ENCODE data around the gene ANXA6.
A peak's percentile ranks its signal among the peaks of the same experiment; 100 is the strongest.

The ANXA6 gene

DNA sequence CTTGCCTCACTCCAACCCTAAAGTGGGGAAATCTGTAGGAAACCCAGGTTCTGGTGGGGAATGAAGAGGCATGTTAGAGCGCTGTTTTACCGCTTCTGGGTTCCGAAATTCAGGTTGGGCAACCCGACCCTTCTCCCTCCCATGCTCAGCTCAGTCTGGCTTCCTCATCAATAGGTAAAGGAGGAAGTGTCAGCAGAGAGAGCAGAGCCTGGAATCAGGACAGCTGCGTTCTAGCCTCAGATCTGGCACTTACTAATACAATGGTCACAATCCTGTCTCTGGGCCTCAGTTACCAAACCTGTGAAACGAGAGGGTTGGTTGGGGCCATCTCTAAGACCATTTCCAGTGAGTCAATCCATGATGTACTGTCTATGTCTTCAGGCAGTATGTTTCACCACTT, 60.5 kb downstream of the ANXA6 start:
- DNase-seq = no peak

- DNase-seq = no peak
These were observed 61.6 kb downstream of the ANXA6 start for GRCh38 chr5:151096001-151096373.

DNA sequence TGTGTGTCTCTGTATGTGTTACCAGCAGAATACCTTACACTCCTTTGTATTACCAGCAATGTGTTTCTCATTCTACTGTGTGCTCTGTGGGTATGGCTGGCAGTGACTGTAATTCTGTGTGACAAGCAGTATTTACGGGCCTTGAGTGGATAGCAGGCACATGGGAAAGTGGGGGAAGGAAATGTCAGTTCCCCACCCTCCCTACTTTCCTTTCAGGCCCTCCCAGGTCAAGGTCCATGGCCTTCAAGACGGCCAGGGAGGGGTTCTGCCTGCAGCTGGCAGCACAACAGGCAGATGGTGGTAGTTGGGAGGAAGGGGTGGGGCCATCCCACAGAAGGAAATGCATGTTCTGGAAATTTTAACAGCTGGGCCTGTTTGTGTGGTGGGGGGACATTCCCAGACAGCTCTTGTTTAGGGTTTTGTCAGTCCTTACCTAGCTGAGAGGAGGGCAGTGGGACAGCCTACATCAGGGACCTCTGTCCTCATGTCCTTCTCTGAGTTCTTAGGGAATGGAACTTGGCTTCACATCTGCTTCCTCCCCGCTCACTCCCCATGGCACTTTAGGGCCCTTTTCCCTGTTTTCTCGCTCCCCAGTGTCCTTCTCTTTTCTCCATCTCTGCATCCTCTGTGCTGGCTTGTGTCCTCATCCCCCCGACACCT, 62.1 kb downstream of the ANXA6 start:
- no peak for DNase-seq

DNA sequence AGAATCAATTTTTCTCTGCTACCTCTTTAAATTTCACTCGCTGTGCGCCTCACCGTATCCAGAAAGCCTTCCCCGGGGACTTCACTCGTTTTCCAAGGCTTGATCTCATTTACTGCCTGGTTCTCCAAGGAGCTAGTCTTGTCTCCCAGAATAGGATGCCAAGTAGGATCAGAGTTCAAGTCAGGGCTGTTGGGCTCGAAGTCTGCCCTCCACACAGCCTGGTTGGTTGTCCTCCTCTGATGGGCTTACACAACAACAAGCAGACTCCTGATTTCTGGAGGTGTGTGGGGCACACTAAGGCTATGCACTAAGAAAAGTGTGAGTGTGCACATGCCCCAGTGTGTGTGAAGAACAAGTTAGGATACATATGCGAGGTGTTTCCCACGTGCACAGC, 62.7 kb downstream of the ANXA6 start:
- DNase-seq = no peak

GRCh38 chr5:151094030-151094851, 63.3 kb downstream of the ANXA6 start:
- no peak for DNase-seq

DNA sequence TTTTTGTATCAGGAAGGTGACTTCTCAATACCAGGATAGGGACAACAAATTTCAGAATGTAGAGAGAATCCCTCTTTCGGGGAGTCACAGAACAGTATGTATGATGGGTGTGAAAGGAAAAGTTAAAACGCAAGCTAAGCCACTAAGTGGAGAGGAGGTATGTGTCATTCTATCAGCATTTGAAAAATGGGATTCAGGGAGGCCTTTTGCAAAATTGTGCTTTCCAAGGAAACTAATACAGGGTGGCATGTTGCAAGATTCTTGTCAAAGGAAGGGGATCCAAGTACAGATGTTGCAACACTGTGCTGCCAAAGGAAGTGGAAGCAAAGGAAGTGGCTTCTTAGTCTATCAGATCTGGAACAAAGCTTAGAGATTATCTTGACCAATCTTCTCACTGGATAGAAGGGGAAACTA, 64.1 kb downstream of the ANXA6 start:
- DNase-seq = no peak

DNA sequence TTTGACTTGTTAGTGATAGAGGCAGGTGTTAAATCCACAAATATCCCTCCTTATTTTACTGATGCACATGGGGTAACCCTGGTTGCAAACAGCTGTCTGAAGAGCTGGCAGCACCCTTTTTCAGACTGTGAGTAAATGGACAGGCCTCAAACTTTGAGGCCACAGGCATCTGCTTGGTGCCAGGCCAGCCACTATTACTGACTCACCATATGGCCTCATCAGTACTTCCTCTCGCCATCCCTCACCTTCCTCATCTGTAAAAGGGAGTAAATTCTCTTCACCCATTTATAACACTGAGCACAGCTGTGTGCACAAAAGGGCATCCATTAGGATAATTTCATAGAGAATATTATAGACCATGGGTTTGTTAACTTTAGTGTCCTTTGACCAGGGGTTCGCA, 64.8 kb downstream of the ANXA6 start:
- no peak for DNase-seq

- no peak for DNase-seq
These were observed 67.9 kb downstream of the ANXA6 start for GRCh38 chr5:151089726-151090125.

- no peak for DNase-seq
These were observed 68.6 kb downstream of the ANXA6 start for GRCh38 chr5:151088986-151089385.

DNA sequence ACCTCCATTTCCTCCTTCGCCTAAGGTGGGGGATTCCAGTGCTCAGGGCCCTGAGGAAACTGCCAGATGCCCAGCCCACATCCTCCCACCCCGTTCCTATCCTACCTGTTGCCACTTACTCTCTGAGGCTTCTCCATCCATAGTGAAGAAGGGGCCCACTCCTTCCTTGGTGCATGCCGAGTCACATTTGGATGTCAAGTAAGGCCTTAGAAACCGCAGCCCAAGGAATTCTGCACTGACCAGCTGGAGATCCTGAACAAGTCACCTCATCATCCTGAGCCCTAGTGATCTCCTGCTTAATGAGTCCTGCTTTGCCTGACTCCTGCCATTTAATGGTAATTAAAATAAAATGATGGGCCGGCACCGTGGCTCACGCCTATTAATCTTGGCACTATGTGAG, 70.1 kb downstream of the ANXA6 start:
- no peak for DNase-seq

DNA sequence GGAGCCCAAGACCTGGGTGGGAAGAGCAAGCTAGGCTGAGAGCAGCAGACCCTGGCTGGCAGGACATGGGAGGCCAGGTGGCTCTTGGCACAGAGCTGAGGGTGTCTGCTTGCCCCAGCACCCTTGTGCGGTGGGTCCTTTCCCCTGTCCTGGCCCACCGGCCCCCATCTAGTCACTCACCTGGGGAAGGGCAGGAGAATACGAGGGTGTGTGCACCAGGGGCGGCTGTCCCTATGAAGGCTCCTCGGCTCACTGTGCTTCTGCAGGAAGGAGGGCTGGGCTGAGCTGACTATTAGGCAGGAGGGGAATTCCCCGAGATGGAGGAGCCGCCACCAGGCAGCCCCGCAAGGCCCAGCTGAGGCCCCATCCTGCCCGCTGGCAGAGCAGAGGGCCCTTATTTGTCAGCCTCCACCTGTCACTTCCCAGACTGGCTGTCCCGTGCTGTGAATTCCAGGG, 70.6 kb downstream of the ANXA6 start:
- DNase-seq = no peak

GRCh38 chr5:151086192-151086869, 71.2 kb downstream of the ANXA6 start:
- no peak for DNase-seq

DNA sequence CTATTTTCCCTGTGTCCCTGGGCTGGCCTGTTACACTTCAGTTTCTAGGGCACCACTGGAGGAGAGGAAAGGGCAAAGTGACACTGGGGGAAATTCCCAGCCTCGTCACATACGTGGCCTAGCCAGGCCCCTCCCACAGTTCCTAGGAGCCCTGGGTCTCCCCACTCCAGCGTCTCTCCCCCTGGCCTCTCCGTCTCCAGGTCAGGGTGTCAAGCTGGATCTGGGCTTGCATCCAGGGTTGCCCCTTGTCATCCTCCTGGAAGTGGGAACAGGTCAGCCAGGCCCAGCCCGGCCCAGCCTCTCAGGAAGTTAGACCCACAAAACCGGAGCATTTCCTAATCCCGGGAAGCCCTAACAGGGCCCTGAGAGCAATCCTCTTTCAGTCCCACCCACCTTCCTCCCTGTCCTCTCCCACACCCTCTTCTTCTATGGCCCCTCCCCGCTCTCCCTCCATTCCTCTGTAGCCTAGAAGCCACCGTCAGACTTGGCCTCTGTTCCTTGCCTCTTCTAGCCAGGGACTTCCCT, 72.0 kb downstream of the ANXA6 start:
- DNase-seq = no peak

- no peak for DNase-seq
These were observed 73.2 kb downstream of the ANXA6 start for GRCh38 chr5:151084363-151084762.

DNA sequence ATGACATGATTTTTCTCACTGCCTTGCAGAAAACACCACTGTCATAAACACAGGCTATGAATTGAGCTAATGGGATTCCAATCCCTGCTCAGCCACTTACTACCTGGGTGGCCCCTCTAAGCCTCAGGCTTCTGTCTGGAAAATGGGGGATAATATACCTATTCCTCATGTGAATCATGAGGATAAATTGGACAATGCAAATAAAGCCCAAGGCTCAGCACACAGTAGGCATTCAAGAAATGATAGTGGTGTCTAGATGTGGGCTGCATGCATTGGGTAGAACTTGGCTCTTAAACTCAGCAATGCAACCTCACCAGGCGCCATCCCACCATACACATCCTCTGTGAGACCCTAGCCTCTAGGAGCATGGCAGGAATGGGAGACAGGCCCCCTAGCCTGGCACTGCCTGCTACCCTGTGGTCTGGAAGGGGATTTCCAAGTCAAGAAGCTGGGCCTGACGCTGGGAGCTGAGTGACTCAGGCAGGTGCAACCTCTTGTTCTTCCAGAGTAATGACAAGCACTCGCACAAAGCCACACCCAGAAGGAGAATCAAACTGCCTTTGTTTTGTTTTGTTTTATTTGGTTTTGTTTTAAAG, 74.4 kb downstream of the ANXA6 start:
- no peak for DNase-seq

DNA sequence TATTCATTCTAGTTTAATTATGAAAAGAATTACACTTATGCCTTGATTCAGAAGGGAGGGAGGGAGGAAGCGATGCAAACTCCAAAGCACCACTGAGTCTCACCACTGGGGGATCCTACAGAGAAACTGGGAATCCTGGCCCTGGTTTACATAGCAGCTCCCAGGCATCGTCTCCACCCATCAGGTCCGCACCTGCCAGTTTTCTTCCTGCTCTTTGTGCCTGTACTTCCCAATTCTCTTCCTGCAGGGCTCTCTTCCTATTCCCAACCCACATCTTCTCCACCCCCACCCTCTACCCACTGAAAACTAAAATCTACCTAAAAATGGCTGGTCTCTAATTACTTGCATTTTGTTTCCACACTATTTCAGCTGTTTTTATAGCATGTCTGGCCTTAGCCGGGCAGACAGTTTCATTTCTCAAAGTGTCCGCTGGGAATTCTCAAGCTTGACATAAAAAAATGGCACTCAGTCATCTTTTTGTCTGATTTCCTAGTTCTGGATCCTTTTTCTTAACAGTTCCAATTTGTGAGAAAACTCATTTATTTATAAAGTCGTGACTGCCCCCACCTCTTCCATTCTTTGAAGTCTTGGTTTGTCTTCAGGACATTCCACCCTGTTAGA, 75.2 kb downstream of the ANXA6 start:
- DNase-seq = no peak

GRCh38 chr5:151081431-151082281, 75.9 kb downstream of the ANXA6 start:
- DNase-seq = no peak

- DNase-seq = peak; percentile 50
These were observed 76.8 kb downstream of the ANXA6 start, which contains the start of gene TNIP1 for GRCh38 chr5:151080613-151081430. Gene TNIP1, minus strand, starts transcription at chr5:151081034. Its CDS starts 15,939 bp downstream, at chr5:151065095.

GRCh38 chr5:151079838-151080612, 77.6 kb downstream of the ANXA6 start:
- DNase-seq = peak; percentile 45
